CD8-positive, alpha-beta memory T cell (primary cell): ENCODE data around the gene CHCHD6. TPM values are rescaled to one million over a fixed set of nuclear protein-coding genes. Genes with fewer than 3 reads are reported as not detected.
"Not testable (repeated sequence)": the region's sequence is repeated elsewhere in the genome, so short reads cannot be mapped to it uniquely, and the experiment has no call there.

Experiments
- CTCF ChIA-PET: fragments of 350-600 bp; sonication (Branson Sonifier 250); formaldehyde crosslinking; loops from one replicate; lab custom pipeline; 2021; ENCODE audit warnings: antibody characterized with exemption; lab: Charles Lee
- POLR2A ChIA-PET: fragments of 350-600 bp; sonication (Branson Sonifier 250); formaldehyde crosslinking; loops from one replicate; lab custom pipeline; 2021; ENCODE audit warnings: antibody characterized with exemption; lab: Charles Lee
- DNase-seq, 5 donors: peaks; one replicate each; pipeline versions ENCODE4 v3.0.0 to v3.0.0-alpha.2; 2020 to 2022; ENCODE audit warnings: mixed read lengths in 1 of 5
- H3K27ac ChIP-seq: one replicate; pipeline ENCODE4 v1.7.0; 2013; ENCODE audit warnings: low read depth, mild to moderate bottlenecking, low read length, moderate library complexity
- H3K27me3 ChIP-seq: 2 replicates; pipeline ENCODE4 v1.7.0; 2013; ENCODE audit warnings: low read length, mild to moderate bottlenecking; ENCODE audit not compliant: insufficient read depth, poor library complexity, severe bottlenecking
- H3K36me3 ChIP-seq: 2 replicates; pipeline ENCODE4 v1.7.0; 2013; ENCODE audit warnings: mild to moderate bottlenecking, low read length, moderate library complexity; ENCODE audit not compliant: insufficient read depth
- H3K4me1 ChIP-seq: 2 replicates; pipeline ENCODE4 v1.7.0; 2013; ENCODE audit warnings: mild to moderate bottlenecking, low read length, moderate library complexity; ENCODE audit not compliant: insufficient read depth
- H3K4me3 ChIP-seq: 2 replicates; pipeline ENCODE4 v1.7.0; 2013; ENCODE audit warnings: mild to moderate bottlenecking, low read length
- H3K9me3 ChIP-seq: 2 replicates; pipeline ENCODE4 v1.7.0; 2013; ENCODE audit warnings: mild to moderate bottlenecking, low read length
- H3K27ac Mint-ChIP-seq, 8 donors: one replicate each; pipeline ENCODE4 v1.8.0; 2020 to 2021; ENCODE audit warnings: mixed read lengths in 8 of 8, mild to moderate bottlenecking in 6 of 8, inconsistent platforms in 3 of 8, moderate library complexity in 3 of 8
- H3K27me3 Mint-ChIP-seq, 2 donors: one replicate each; pipeline ENCODE4 v1.8.0; 2020 to 2021; ENCODE audit warnings: mixed read lengths in 2 of 2, mild to moderate bottlenecking in 1 of 2, moderate library complexity in 1 of 2
- H3K36me3 Mint-ChIP-seq, 3 donors: one replicate each; pipeline ENCODE4 v1.8.0; 2020 to 2021; ENCODE audit warnings: mixed read lengths in 3 of 3, inconsistent platforms in 1 of 3, mild to moderate bottlenecking in 1 of 3
- H3K4me1 Mint-ChIP-seq, 3 donors: one replicate each; pipeline ENCODE4 v1.8.0; 2020 to 2021; ENCODE audit warnings: mixed read lengths in 3 of 3, inconsistent platforms in 1 of 3, mild to moderate bottlenecking in 1 of 3
- H3K4me3 Mint-ChIP-seq, 7 donors: one replicate each; pipeline ENCODE4 v1.8.0; 2020 to 2021; ENCODE audit warnings: mixed read lengths in 7 of 7, mild to moderate bottlenecking in 6 of 7, moderate library complexity in 4 of 7, inconsistent platforms in 2 of 7
- H3K9me3 Mint-ChIP-seq, 5 donors: one replicate each; pipeline ENCODE4 v1.8.0; 2020 to 2022; ENCODE audit warnings: mixed read lengths in 5 of 5, mild to moderate bottlenecking in 3 of 5, moderate library complexity in 2 of 5, inconsistent platforms in 1 of 5
- polyA plus RNA-seq: library from polyadenylated mRNA; unstranded; fragments of 300-500 nt; fragmentation: Illumina TruSeq; gene quantifications from one replicate; pipeline ENCODE4 v1.2.3, GENCODE V29; 2021
- total RNA-seq, 2 experiments: library from RNA; stranded (reverse); gene quantifications; one replicate each; pipeline ENCODE4 v1.2.3, GENCODE V29; 2021

Gene CHCHD6
- total and polyA plus RNA-seq, 3 experiments from 2014 or later = 12.0 to 16.7 (median 15.0) TPM

DNA sequence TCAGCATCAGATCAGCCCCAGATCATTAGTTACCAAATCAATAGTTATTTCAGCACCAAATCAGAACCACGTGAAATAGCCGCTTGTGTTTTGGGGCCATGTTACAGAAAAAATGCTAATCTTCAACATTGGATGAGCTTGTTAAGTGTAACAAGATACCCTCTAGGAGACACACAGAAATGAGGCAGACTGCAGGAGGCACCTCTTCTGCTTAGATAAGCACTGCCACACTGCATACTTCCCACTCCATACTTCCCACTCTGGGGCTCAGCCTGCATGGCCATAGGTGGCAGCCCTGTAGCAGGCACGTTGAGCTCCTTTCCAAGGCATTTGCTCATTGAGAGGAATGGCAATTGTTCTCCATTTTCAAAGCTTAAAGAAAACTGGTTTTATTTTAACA, 73.3 kb downstream of the CHCHD6 start:
- POLR2A ChIA-PET = no interaction called here
- no peaks in the 10 kb centered on the region for H3K27me3 Mint-ChIP-seq
- DNase-seq = no peak
- no peaks in the 10 kb centered on the region for H3K4me1 ChIP-seq
- no peak overlapping the region for H3K4me3 ChIP-seq
- no peaks in the 10 kb centered on the region for H3K36me3 ChIP-seq
- H3K9me3 ChIP-seq = no peaks in the 10 kb centered on the region
- CTCF ChIA-PET = no interaction called here
- no peaks in the 10 kb centered on the region for H3K4me1 Mint-ChIP-seq
- H3K36me3 Mint-ChIP-seq = peaks cover 10 to 19% (median 12%) of the 10 kb centered on the region in 3 donors
- peaks cover under 1 to 6% (median 4%) of the 10 kb centered on the region in 5 donors for H3K9me3 Mint-ChIP-seq
- H3K27ac ChIP-seq = no peak overlapping the region
- no peak overlapping the region for H3K4me3 Mint-ChIP-seq
- no peak overlapping the region for H3K27ac Mint-ChIP-seq
- no peaks in the 10 kb centered on the region for H3K27me3 ChIP-seq

DNA sequence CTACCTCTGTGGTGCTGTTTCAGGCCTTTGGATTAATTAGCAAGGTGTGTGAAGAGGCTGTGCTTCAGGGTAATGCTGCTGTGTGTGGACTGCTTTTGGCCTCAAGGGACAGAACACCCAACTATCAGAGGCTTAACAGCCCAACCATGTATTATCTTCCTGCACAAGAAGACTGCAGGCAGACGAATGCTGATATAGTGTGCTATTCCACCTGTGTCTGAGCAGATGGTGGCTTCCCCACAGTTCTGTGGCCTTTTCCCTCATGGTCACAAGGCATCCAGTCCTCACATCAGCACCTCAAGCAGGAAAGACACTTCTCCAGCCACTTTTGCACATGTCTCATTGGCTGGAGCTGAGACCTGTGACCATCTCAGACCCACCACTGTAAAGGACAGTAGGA, 76.6 kb downstream of the CHCHD6 start:
- Mint-ChIP-seq H3K36me3 (peaks cover 12 to 17% (median 13%) of the 10 kb centered on the region in 3 donors), H3K4me3 (no peak overlapping the region), H3K4me1 (peaks cover 4 to 9% (median 7%) of the 10 kb centered on the region in 3 donors), H3K9me3 (peaks cover 0 to 2% (median 0%) of the 10 kb centered on the region in 5 donors), H3K27me3 (no peaks in the 10 kb centered on the region), H3K27ac (peak overlapping the region in 1 of 8 donors; percentile 32)
- ChIA-PET CTCF (no interaction called here), POLR2A (interaction anchor here (0.5 kb wide), 1 partner anchor 139 kb away, joined by 8 read pairs; no protein-coding TSS in a partner anchor)
- no peaks in the 10 kb centered on the region for H3K9me3 ChIP-seq
- no peaks in the 10 kb centered on the region for H3K36me3 ChIP-seq
- no peak overlapping the region for H3K4me3 ChIP-seq
- no peak for DNase-seq
- H3K27ac ChIP-seq = no peak overlapping the region
- H3K4me1 ChIP-seq = no peaks in the 10 kb centered on the region
- H3K27me3 ChIP-seq = no peaks in the 10 kb centered on the region

GRCh38 chr3:126781406-126781805, 77.4 kb downstream of the CHCHD6 start:
- H3K27ac Mint-ChIP-seq = no peak overlapping the region
- Histone ChIP-seq H3K27ac (no peak overlapping the region), H3K9me3 (no peaks in the 10 kb centered on the region), H3K4me3 (no peak overlapping the region), H3K4me1 (no peaks in the 10 kb centered on the region), H3K36me3 (no peaks in the 10 kb centered on the region), H3K27me3 (no peaks in the 10 kb centered on the region)
- POLR2A ChIA-PET = no interaction called here
- H3K4me1 Mint-ChIP-seq = peaks cover 4 to 9% (median 7%) of the 10 kb centered on the region in 3 donors
- H3K9me3 Mint-ChIP-seq = peaks cover 0 to 3% (median 0%) of the 10 kb centered on the region in 5 donors
- DNase-seq = no peak
- peak overlapping the region in 1 of 7 donors; percentile 24 for H3K4me3 Mint-ChIP-seq
- CTCF ChIA-PET = no interaction called here
- H3K27me3 Mint-ChIP-seq = no peaks in the 10 kb centered on the region
- peaks cover 11 to 20% (median 13%) of the 10 kb centered on the region in 3 donors for H3K36me3 Mint-ChIP-seq

DNA sequence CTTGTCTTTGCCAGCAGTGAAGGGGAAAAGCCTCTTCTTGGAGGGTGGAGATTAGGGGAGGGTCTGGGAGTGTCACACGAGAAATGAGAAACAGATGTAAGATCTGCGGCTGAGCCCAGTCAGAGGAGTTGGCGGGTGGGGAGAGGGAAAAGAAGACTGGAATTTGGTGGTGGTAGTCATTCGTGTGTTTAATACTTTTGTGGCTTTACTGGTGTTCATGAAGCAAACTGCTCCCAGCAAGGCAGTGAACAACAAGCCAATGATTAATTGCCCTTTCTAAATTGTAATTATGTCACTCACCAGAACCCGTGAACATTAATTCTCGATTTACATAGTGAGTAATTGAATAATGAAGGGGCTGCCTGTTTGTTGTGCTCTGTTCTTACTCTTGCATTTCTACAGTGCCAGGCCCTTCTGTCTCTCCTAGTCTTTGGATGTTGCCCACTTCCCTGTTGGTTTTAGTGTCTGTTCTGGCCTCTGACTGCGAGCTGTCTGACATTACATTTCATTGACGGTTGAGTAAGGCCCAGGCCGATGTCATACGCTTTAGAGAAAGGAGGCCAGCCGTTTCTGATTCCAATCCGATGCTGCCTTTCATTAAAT, 78.0 kb downstream of the CHCHD6 start:
- no peak for DNase-seq
- H3K27ac Mint-ChIP-seq = no peak overlapping the region
- Histone ChIP-seq H3K36me3 (no peaks in the 10 kb centered on the region), H3K9me3 (no peaks in the 10 kb centered on the region), H3K4me3 (no peak overlapping the region), H3K27ac (no peak overlapping the region), H3K4me1 (no peaks in the 10 kb centered on the region), H3K27me3 (no peaks in the 10 kb centered on the region)
- H3K36me3 Mint-ChIP-seq = peaks cover 10 to 20% (median 13%) of the 10 kb centered on the region in 3 donors
- H3K27me3 Mint-ChIP-seq = no peaks in the 10 kb centered on the region
- ChIA-PET CTCF (no interaction called here), POLR2A (no interaction called here)
- peaks cover 0 to 4% (median 0%) of the 10 kb centered on the region in 5 donors for H3K9me3 Mint-ChIP-seq
- peak overlapping the region in 1 of 7 donors; percentile 24 for H3K4me3 Mint-ChIP-seq
- peaks cover 4 to 9% (median 7%) of the 10 kb centered on the region in 3 donors for H3K4me1 Mint-ChIP-seq

- no peak overlapping the region for H3K4me3 Mint-ChIP-seq
- H3K4me3 ChIP-seq = no peak overlapping the region
- H3K9me3 ChIP-seq = no peaks in the 10 kb centered on the region
- no peak overlapping the region for H3K27ac ChIP-seq
- no peaks in the 10 kb centered on the region for H3K27me3 ChIP-seq
- H3K27ac Mint-ChIP-seq = peak overlapping the region in 1 of 8 donors; percentile 15
- peaks cover 4 to 9% (median 7%) of the 10 kb centered on the region in 3 donors for H3K4me1 Mint-ChIP-seq
- H3K36me3 Mint-ChIP-seq = peaks cover 10 to 20% (median 13%) of the 10 kb centered on the region in 3 donors
- POLR2A ChIA-PET = no interaction called here
- H3K27me3 Mint-ChIP-seq = no peaks in the 10 kb centered on the region
- no peaks in the 10 kb centered on the region for H3K36me3 ChIP-seq
- H3K4me1 ChIP-seq = no peaks in the 10 kb centered on the region
- peaks cover 0 to 4% (median 0%) of the 10 kb centered on the region in 5 donors for H3K9me3 Mint-ChIP-seq
- CTCF ChIA-PET = no interaction called here
- DNase-seq = no peak
These were observed 78.5 kb downstream of the CHCHD6 start for GRCh38 chr3:126782536-126782935.

DNA sequence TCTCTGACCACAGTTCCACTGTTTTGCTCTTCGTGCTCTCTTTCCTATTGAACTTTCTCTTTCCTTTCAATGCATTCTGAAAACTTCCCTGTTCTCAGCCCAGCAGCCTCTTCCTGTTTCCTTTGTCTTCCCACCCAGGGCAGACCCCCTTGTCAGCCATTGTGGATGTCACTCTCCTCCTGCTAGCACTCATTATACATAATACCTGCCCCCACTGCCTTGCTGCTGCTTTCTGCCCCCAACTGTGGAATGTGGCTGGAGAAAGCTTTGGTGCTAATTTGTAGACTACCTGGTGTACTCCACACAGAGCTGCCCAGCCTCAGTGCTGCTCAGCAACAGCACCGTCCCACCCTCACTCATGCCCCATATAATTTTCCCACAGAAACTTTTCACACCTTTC, 80.2 kb downstream of the CHCHD6 start:
- H3K4me1 Mint-ChIP-seq = peaks cover 4 to 9% (median 7%) of the 10 kb centered on the region in 3 donors
- Histone ChIP-seq H3K9me3 (no peaks in the 10 kb centered on the region), H3K27me3 (no peaks in the 10 kb centered on the region), H3K4me1 (no peaks in the 10 kb centered on the region), H3K27ac (no peak overlapping the region), H3K36me3 (no peaks in the 10 kb centered on the region), H3K4me3 (no peak overlapping the region)
- no peak overlapping the region for H3K4me3 Mint-ChIP-seq
- ChIA-PET CTCF (no interaction called here), POLR2A (no interaction called here)
- no peaks in the 10 kb centered on the region for H3K27me3 Mint-ChIP-seq
- H3K36me3 Mint-ChIP-seq = peaks cover 10 to 29% (median 13%) of the 10 kb centered on the region in 3 donors
- no peak for DNase-seq
- peak overlapping the region in 2 of 8 donors; percentile 3 to 6 for H3K27ac Mint-ChIP-seq
- peaks cover 0 to 9% (median 4%) of the 10 kb centered on the region in 5 donors for H3K9me3 Mint-ChIP-seq

- H3K27me3 Mint-ChIP-seq, H3K27me3 ChIP-seq, H3K4me1 Mint-ChIP-seq, H3K4me1 ChIP-seq, H3K27ac Mint-ChIP-seq, H3K4me3 Mint-ChIP-seq, H3K9me3 ChIP-seq, CTCF ChIA-PET, H3K4me3 ChIP-seq, H3K27ac ChIP-seq, DNase-seq, POLR2A ChIA-PET, H3K36me3 ChIP-seq: not testable (repeated sequence)
- peaks cover 15 to 46% (median 29%) of the 10 kb centered on the region in 5 donors for H3K9me3 Mint-ChIP-seq
- peaks cover 7 to 39% (median 13%) of the 10 kb centered on the region in 3 donors for H3K36me3 Mint-ChIP-seq
These were observed 87.3 kb downstream of the CHCHD6 start for GRCh38 chr3:126791320-126791719.

DNA sequence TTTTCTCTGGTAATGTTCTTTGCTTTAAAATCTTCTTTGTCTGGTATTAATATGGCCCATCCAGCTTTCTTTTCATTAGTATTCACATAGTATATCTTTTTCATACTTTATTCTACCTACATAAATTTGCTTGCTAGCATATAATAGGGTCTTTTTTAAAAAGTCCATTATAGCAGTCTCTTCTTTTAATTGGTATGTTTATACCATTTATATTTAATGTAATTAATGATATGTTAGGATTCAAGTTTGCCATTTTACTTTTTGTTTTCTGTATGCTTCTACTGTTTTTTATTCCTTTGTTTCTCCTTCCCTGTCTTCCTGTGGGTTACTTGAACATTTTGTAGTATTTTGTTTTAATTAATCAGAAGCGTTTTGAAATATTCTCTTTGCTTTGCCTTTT, 89.0 kb downstream of the CHCHD6 start:
- CTCF ChIA-PET = no interaction called here

More for the DNA sequence above, 89.0 kb downstream of the CHCHD6 start:
- Histone ChIP-seq H3K27me3 (no peaks in the 10 kb centered on the region), H3K27ac (no peak overlapping the region), H3K4me3 (no peak overlapping the region), H3K9me3 (peaks cover 3% of the 10 kb centered on the region), H3K4me1 (no peaks in the 10 kb centered on the region), H3K36me3 (no peaks in the 10 kb centered on the region)
- H3K9me3 Mint-ChIP-seq = peaks cover 15 to 46% (median 28%) of the 10 kb centered on the region in 5 donors
- H3K4me1 Mint-ChIP-seq = peaks cover 0 to 2% (median 0%) of the 10 kb centered on the region in 3 donors
- DNase-seq = no peak
- POLR2A ChIA-PET = no interaction called here
- H3K27ac Mint-ChIP-seq = no peak overlapping the region
- H3K27me3 Mint-ChIP-seq = peaks cover 0 to 2% of the 10 kb centered on the region in 2 donors
- peaks cover 7 to 50% (median 14%) of the 10 kb centered on the region in 3 donors for H3K36me3 Mint-ChIP-seq
- no peak overlapping the region for H3K4me3 Mint-ChIP-seq
